GM12873 (cell line): ENCODE results near the gene CSF3R.

Source experiments
- CTCF ChIP-seq: IDR thresholded peaks from 2 replicates; pipeline ENCODE4 v1.5.1; 2012; ENCODE audit warnings: low read depth, mild to moderate bottlenecking, moderate library complexity, low read length, control low read depth; ENCODE audit not compliant: insufficient read depth; ENCODE audit errors: missing control alignments

Gene CSF3R

GRCh38 chr1:36524359-36525062 is 41.8 kb upstream of the CSF3R start:
- TF ChIP-seq CTCF: no peak

DNA sequence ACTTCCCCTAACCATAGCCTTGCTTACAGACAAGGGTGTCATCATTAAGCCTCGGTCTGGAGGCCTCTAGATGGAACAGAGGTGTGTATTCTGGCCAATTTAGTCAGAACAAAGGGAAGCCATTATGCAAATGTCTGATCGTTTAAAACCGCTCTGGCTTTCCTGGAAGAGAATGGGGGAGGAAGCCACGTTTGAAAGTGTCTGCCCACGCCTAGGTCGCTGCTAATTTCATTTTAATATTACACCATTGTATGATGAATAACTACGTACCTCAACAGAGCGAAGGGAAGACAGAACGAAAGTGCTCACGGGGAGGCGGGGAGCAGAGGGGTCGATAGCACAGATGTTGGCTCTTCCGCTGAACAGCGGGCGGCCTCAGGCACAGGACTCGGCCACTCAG is 41.1 kb upstream of the CSF3R start:
- no peak for TF ChIP-seq CTCF

DNA sequence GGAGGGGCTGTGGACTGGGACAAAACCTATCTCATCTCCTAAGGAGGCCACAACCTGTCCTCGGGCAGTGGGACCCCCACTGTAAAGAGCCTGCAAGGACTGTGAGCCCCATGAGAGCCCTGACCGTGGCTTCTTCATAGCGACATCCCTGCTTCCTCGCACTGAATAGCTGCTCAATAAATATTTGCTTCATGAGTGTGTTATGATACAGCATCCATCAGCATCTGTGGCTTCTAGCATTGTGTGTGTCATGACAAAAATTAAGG is 40.5 kb upstream of the CSF3R start:
- no peak for TF ChIP-seq CTCF

GRCh38 chr1:36522461-36523229 is 39.9 kb upstream of the CSF3R start:
- no peak for TF ChIP-seq CTCF

DNA sequence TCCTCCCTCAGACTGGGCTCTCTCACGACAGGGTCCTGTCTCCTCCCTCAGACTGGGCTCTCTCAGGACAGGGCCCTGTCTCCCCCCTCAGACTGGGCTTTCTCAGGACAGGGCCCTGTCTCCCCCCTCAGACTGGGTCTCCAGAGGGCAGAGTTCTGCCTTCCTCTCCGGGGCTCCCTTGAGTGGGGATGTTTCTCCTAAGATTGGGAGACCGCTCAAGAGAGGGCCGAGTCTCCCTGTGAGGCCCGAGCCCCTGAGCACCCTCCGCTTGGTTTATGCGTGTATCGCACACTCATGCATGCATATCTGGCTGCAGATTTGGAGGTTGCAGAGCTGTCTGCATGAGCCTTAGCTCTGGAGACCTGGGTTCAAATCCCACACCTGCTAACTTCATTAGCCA is 39.3 kb upstream of the CSF3R start:
- no peak for TF ChIP-seq CTCF

DNA sequence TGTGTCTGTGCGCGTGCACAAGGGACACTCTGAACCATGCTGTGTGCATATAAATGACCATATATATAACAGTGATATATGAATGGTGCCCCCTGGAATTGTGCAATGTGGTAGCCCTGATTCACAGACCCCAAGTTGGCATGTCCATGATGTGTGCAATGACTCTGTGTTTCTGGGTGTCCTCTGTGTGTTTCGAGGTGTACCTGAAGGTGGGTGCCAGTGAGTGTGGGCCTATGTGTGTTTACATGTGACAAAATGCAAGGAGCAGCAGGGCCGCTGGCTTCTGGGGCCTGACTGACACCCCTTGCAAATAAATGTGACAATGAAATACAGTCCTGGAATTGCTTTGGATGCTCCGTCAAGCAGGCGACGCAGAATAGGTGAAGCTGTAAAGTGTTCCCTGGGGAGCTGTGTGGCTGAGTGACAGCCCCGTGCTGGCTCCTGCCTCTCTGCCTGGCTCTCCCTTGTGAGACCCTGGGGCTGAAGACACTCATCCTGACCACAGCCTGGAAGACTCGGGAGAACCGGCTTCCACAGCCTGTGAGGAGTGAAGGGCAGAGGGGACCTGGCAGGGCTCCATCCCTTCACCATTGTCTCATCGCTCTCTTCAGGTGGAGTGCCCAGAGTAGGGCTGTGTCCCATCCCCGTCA is 38.2 kb upstream of the CSF3R start:
- no peak for TF ChIP-seq CTCF

DNA sequence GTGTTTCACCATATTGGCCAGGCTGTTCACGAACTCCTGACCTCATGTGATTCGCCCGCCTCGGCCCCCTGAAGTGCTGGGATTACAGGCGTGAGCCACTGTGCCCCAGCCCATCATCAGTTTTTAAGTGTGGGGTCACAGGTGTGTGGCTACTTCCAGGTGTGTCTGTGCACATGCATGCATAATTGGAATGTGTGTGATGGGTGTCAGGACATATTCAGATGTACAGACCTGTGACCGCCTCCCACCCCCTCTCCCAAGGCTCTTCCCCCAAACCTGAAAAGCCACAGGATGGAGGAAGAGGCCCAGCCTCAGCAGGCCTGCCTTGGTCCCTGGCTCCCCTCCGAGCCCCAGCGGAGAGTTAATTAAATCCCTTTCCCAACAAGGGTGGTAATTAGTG is 37.3 kb upstream of the CSF3R start:
- TF ChIP-seq CTCF: no peak
